ENCODE measurements around the gene MORC4.

MORC4 gene

GRCh38 chrX:106901341-106901740 lies 98.7 kb downstream of the MORC4 start:
- Histone ChIP-seq H3K27ac (no peak overlapping the region), H3K27me3 (ENCODE audit: insufficient read depth, low read depth, severe bottlenecking) (peaks cover 6% of the 10 kb centered on the region), H3K9me3 (ENCODE audit: severe bottlenecking) (no peaks in the 10 kb centered on the region), H3K4me3 (ENCODE audit: low read depth, low read length) (no peak overlapping the region), H3K36me3 (no peaks in the 10 kb centered on the region)
- TF ChIP-seq CTCF (IDR thresholded peaks at IDR 0.05; ENCODE audit: low read depth, low read length), result no peak
- no peak for DNase-seq

GRCh38 chrX:106899841-106900240 lies 100.2 kb downstream of the MORC4 start:
- Histone ChIP-seq H3K27me3 (ENCODE audit: insufficient read depth, low read depth, severe bottlenecking) (peaks cover 11% of the 10 kb centered on the region), H3K4me3 (ENCODE audit: low read depth, low read length) (no peak overlapping the region), H3K9me3 (ENCODE audit: severe bottlenecking) (no peaks in the 10 kb centered on the region), H3K27ac (no peak overlapping the region), H3K36me3 (no peaks in the 10 kb centered on the region)
- no peak for DNase-seq
- TF ChIP-seq CTCF (IDR thresholded peaks at IDR 0.05; ENCODE audit: low read depth, low read length), result no peak

GRCh38 chrX:106899276-106899675 lies 100.7 kb downstream of the MORC4 start:
- Histone ChIP-seq H3K36me3 (no peaks in the 10 kb centered on the region), H3K4me3 (ENCODE audit: low read depth, low read length) (no peak overlapping the region), H3K9me3 (ENCODE audit: severe bottlenecking) (no peaks in the 10 kb centered on the region), H3K27ac (no peak overlapping the region), H3K27me3 (ENCODE audit: insufficient read depth, low read depth, severe bottlenecking) (peaks cover 11% of the 10 kb centered on the region)
- no peak for TF ChIP-seq CTCF (IDR thresholded peaks at IDR 0.05; ENCODE audit: low read depth, low read length)
- DNase-seq, result no peak

DNA sequence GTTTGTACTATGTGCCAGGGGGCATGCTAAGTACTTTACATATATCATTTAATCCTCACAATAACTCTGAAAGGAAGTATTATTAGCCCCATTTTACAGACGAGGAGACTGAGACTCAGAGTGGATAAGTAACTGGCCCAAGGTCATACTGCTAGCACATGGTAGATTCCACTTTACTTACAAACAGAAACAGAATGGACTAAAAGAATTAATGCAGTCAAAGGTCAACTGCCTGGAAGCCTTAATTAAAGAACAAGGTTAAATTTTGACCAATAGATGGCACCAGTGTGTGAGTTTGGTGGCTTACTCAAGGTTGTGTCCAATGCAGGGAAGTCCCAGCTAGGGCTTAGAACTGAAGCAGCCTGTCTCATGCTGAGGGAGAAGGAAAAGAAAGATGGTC lies 101.5 kb downstream of the MORC4 start:
- H3K4me3 ChIP-seq (ENCODE audit: low read depth, low read length), result no peak overlapping the region
- TF ChIP-seq CTCF (IDR thresholded peaks at IDR 0.05; ENCODE audit: low read depth, low read length), result peak; percentile 49
- no peak overlapping the region for H3K27ac ChIP-seq
- no peaks in the 10 kb centered on the region for H3K36me3 ChIP-seq
- H3K9me3 ChIP-seq (ENCODE audit: severe bottlenecking), result no peaks in the 10 kb centered on the region
- H3K27me3 ChIP-seq (ENCODE audit: insufficient read depth, low read depth, severe bottlenecking), result peaks cover 16% of the 10 kb centered on the region
- DNase-seq, result peak; percentile 24

DNA sequence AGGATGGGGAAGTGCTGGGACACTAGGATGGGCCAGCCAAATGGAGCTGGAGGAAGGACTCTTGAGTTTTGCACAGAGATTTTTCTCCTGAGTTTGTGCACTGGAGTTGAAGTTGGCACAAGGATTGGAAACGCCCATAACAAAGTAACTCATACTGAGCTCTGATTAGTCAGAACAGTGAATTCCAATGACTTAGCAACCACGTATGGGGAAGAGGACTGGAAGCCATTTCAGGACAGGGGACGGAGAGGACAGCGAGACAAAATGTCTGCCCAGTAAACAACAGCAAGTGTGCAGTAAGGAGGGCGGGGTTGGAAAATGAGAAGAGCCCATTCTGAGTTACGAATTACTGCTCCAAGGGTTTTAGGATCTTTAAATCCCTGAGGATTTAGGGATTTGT lies 102.8 kb downstream of the MORC4 start:
- peak; percentile 41 for DNase-seq
- no peak for TF ChIP-seq CTCF (IDR thresholded peaks at IDR 0.05; ENCODE audit: low read depth, low read length)
- no peak overlapping the region for H3K4me3 ChIP-seq (ENCODE audit: low read depth, low read length)
- H3K27ac ChIP-seq, result no peak overlapping the region
- no peaks in the 10 kb centered on the region for H3K9me3 ChIP-seq (ENCODE audit: severe bottlenecking)
- no peaks in the 10 kb centered on the region for H3K36me3 ChIP-seq
- H3K27me3 ChIP-seq (ENCODE audit: insufficient read depth, low read depth, severe bottlenecking), result peaks cover 24% of the 10 kb centered on the region

DNA sequence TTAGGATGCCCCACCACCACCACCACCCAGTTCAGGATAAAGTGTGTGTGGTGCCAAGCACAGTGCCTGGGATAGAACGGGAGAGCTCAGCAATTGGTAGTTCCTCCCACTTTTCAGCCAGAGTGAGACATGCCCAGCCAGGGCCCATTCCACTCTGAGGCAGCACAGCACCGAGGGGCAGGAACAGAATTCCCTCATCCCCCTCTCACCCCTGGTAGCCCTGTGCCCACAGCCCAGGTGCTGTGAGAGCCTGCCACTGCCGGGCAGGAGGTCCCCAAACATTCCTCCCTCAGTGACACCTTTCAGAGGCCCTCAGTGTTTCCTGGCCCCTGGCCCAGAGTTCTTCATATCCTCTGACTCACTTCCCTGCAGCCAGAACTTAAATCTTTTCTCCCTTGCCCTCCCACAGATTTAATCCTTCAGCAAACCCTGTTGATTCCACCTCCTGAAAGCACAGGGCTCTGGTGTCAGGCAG lies 105.0 kb downstream of the MORC4 start:
- no peak for TF ChIP-seq CTCF (IDR thresholded peaks at IDR 0.05; ENCODE audit: low read depth, low read length)
- no peak for DNase-seq
- H3K27ac ChIP-seq, result no peak overlapping the region

More for the DNA sequence above, 105.0 kb downstream of the MORC4 start:
- no peak overlapping the region for H3K4me3 ChIP-seq (ENCODE audit: low read depth, low read length)
- H3K27me3 ChIP-seq (ENCODE audit: insufficient read depth, low read depth, severe bottlenecking), result peaks cover 44% of the 10 kb centered on the region
- H3K36me3 ChIP-seq, result no peaks in the 10 kb centered on the region
- H3K9me3 ChIP-seq (ENCODE audit: severe bottlenecking), result no peaks in the 10 kb centered on the region
